Adipocyte (in vitro differentiated cells): ENCODE data around the gene KIAA0753.
"Not testable (repeated sequence)": the region's sequence is repeated elsewhere in the genome, so short reads cannot be mapped to it uniquely, and the experiment has no call there.

Source experiments
- DNase-seq: peaks from one replicate; pipeline ENCODE4 v3.0.0-alpha.2; 2015; ENCODE audit warnings: low read depth
- H3K27me3 ChIP-seq: replicated peaks from 2 replicates; pipeline ENCODE4 v1.7.0; 2013; ENCODE audit warnings: mild to moderate bottlenecking, low read length, moderate library complexity; ENCODE audit not compliant: control insufficient read depth, insufficient read depth
- H3K36me3 ChIP-seq: 2 replicates; pipeline ENCODE4 v1.7.0; 2013; ENCODE audit warnings: low read length, mild to moderate bottlenecking, moderate library complexity; ENCODE audit not compliant: control insufficient read depth, insufficient read depth, severe bottlenecking
- H3K4me1 ChIP-seq: 2 replicates; pipeline ENCODE4 v1.7.0; 2013; ENCODE audit warnings: mild to moderate bottlenecking, low read length, moderate library complexity; ENCODE audit not compliant: control insufficient read depth, insufficient read depth
- H3K4me3 ChIP-seq: 2 replicates; pipeline ENCODE4 v1.7.0; 2013; ENCODE audit warnings: mild to moderate bottlenecking, low read length, moderate library complexity
- H3K9ac ChIP-seq: 2 replicates; pipeline ENCODE4 v1.7.0; 2013; ENCODE audit warnings: mild to moderate bottlenecking, low read length, moderate library complexity
- H3K9me3 ChIP-seq: 2 replicates; pipeline ENCODE4 v1.7.0; 2013; ENCODE audit warnings: mild to moderate bottlenecking, low read length, moderate library complexity; ENCODE audit not compliant: control insufficient read depth

KIAA0753 gene

DNA sequence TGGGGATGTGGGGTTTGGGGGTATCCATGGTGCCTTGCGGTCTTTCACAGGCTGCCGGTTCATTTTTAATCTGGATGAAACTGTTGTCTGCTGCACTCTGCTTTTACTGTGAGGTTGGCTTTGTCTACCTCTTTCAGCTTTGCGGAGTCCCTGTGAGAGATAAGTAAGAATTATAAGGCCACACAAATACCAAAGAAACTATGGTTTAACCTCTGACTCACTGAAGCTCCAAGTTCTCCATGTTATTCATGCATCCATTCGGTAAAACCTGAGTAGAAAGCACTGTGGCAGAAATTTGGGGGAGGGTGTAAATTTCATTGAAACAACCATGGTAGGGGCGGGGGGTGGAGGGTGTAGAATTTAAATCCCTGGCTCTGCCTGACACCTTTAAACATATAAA, 30.5 kb downstream of the KIAA0753 start:
- H3K27me3 ChIP-seq, result no peaks in the 10 kb centered on the region
- no peak overlapping the region for H3K4me3 ChIP-seq
- H3K36me3 ChIP-seq, result peaks cover 65% of the 10 kb centered on the region
- no peaks in the 10 kb centered on the region for H3K4me1 ChIP-seq
- H3K9ac ChIP-seq, result no peak overlapping the region
- no peaks in the 10 kb centered on the region for H3K9me3 ChIP-seq
- no peak for DNase-seq

- Histone ChIP-seq H3K9ac (no peak overlapping the region), H3K4me1 (peaks cover 6% of the 10 kb centered on the region), H3K27me3 (no peaks in the 10 kb centered on the region), H3K9me3 (no peaks in the 10 kb centered on the region), H3K4me3 (no peak overlapping the region), H3K36me3 (peaks cover 66% of the 10 kb centered on the region)
- no peak for DNase-seq
These were observed 32.2 kb downstream of the KIAA0753 start for GRCh38 chr17:6608321-6608720.

DNA sequence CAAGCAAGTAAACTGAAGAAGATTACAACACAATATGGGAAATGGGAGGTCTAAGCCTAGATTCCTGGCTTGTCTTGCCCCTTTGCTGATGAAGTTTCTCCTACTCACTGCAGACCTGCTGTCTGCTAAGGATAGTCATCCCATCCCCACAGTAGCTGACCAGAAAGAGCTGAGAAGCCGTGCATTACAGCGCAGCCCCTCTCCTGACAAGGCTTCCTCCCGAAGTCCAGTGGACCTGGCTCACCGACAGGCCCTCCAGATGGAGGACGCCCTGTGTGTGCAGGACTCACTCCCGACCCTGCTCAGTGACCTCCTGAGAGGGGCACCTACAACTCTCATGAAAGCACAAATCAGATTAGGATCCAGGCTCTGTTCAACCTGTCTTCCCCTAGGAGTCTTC, 35.4 kb downstream of the KIAA0753 start:
- Histone ChIP-seq H3K27me3 (no peaks in the 10 kb centered on the region), H3K9me3 (no peaks in the 10 kb centered on the region), H3K4me1 (peaks cover 10% of the 10 kb centered on the region), H3K36me3 (peaks cover 66% of the 10 kb centered on the region), H3K9ac (no peak overlapping the region), H3K4me3 (no peak overlapping the region)
- no peak for DNase-seq

DNA sequence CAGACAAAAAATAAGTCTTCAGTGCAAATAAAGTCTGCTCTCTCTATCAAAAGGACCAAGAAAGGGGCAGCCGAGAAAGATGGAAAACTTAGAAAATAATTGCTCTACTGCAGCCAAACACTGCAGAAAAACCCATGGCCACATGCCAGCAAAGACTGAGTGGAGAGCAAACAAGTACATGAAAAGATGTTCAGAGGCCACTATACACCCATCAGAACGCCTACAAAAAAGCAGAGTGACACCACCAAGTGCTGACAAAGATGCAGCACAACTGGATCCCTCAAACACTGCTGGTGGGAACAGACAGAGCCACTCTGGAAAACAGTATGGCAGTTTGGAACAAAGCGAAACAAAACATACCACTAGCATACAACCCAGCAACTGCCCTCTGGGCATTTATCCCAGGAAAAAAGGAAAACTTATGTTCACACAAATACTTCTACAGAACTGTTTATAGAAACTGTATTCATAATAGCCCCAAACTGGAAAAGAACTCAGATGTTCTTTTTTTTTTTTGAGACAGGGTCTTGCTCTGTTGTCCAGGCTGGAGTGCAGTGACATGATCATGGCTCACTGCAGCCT, 36.7 kb downstream of the KIAA0753 start:
- peaks cover 66% of the 10 kb centered on the region for H3K36me3 ChIP-seq
- no peaks in the 10 kb centered on the region for H3K27me3 ChIP-seq
- H3K9me3 ChIP-seq, result no peaks in the 10 kb centered on the region
- H3K9ac ChIP-seq, result no peak overlapping the region
- H3K4me1 ChIP-seq, result peaks cover 12% of the 10 kb centered on the region
- no peak for DNase-seq
- no peak overlapping the region for H3K4me3 ChIP-seq

- H3K4me3 ChIP-seq, result no peak overlapping the region
- H3K4me1 ChIP-seq, result peaks cover 23% of the 10 kb centered on the region
- DNase-seq, result no peak
- H3K9me3 ChIP-seq, result no peaks in the 10 kb centered on the region
- peaks cover 65% of the 10 kb centered on the region for H3K36me3 ChIP-seq
- no peaks in the 10 kb centered on the region for H3K27me3 ChIP-seq
- no peak overlapping the region for H3K9ac ChIP-seq
These were observed 38.4 kb downstream of the KIAA0753 start for GRCh38 chr17:6602141-6602540.

DNA sequence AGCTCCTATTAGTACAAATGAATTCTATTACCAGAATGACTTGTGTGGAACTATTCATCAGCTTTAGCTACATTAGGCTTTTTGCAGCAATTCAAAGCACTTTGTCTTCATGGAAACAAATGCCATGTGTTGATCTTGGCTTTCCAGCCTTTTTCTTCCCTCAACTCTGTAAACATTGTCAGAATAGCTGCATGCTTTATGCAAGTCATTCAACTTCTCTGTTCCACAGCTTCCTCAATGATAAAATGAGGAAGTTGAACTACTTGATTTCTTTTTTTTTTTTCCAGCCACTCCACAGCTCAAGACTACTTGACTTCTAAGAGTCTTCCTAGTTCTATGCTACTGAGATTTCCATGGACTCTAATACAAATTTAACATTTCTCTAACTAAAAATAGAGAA, 41.1 kb downstream of the KIAA0753 start:
- H3K4me1 ChIP-seq, result peaks cover 23% of the 10 kb centered on the region
- H3K4me3 ChIP-seq, result no peak overlapping the region
- no peak overlapping the region for H3K9ac ChIP-seq
- no peaks in the 10 kb centered on the region for H3K9me3 ChIP-seq
- peaks cover 65% of the 10 kb centered on the region for H3K36me3 ChIP-seq
- H3K27me3 ChIP-seq, result no peaks in the 10 kb centered on the region
- DNase-seq, result peak; percentile 64

DNA sequence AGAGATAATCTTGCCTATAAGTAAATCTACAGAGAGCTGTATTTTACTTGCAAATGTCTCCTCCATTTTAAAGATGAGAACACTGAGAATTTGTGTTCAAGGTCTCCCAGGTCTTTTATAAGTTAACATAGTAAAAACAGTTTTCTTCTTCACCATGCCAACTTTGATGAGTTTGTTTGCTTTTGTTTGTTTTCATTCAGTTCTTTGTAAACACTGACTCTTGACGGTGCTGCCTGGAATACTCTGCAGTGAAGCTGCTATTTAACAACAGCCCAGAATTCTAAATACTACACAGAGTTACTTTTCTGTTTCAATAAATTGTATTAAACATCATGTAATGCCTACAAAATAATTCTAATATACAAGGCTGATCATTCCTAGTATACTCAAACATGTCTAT, 42.8 kb downstream of the KIAA0753 start:
- H3K36me3 ChIP-seq, result peaks cover 78% of the 10 kb centered on the region
- H3K4me1 ChIP-seq, result peaks cover 13% of the 10 kb centered on the region
- no peaks in the 10 kb centered on the region for H3K27me3 ChIP-seq
- H3K9ac ChIP-seq, result no peak overlapping the region
- no peaks in the 10 kb centered on the region for H3K9me3 ChIP-seq
- H3K4me3 ChIP-seq, result no peak overlapping the region
- DNase-seq, result no peak

DNA sequence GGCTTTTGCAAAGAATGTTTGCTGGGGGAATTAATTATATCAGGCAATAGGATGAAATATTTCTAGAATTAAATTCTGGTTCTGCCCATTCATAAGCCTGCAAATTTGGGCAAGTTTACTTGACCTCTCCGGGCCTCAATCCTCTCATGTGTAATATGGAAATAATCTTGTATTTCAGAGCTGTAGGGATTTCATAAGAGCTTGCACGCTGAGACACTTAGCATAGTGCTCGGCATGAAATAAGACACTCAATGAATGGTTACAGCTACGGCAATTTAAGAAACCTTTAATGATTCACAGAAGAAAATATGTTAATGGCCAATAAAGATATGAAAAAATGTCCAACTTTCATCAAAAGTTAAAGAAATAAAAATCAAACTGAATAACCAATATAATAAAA, 43.6 kb downstream of the KIAA0753 start:
- peaks cover 13% of the 10 kb centered on the region for H3K4me1 ChIP-seq
- no peak overlapping the region for H3K9ac ChIP-seq
- no peak for DNase-seq
- H3K4me3 ChIP-seq, result no peak overlapping the region
- H3K27me3 ChIP-seq, result no peaks in the 10 kb centered on the region
- H3K9me3 ChIP-seq, result no peaks in the 10 kb centered on the region
- H3K36me3 ChIP-seq, result peaks cover 72% of the 10 kb centered on the region

DNA sequence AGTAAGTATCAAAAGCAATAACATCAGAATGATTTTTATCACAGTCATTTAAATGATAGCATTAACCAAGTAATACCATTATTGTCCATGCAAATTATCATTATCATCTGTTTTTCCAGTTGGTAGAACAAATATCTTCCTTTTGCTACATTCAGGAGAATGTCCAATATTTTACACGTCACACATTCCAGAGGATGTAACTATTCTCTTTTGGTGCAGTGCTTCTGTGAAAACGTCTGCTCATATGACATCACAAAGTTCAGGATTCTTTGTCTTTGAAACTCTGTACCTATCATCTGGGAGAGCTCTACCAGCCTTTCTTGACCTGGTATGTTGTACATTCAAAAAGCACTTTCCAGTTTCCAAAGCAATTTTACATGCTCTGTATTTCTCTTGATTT, 44.0 kb downstream of the KIAA0753 start:
- H3K36me3 ChIP-seq, result peaks cover 75% of the 10 kb centered on the region
- no peak for DNase-seq
- no peak overlapping the region for H3K9ac ChIP-seq
- H3K4me1 ChIP-seq, result peaks cover 17% of the 10 kb centered on the region
- H3K27me3 ChIP-seq, result no peaks in the 10 kb centered on the region
- H3K9me3 ChIP-seq, result no peaks in the 10 kb centered on the region
- no peak overlapping the region for H3K4me3 ChIP-seq

DNA sequence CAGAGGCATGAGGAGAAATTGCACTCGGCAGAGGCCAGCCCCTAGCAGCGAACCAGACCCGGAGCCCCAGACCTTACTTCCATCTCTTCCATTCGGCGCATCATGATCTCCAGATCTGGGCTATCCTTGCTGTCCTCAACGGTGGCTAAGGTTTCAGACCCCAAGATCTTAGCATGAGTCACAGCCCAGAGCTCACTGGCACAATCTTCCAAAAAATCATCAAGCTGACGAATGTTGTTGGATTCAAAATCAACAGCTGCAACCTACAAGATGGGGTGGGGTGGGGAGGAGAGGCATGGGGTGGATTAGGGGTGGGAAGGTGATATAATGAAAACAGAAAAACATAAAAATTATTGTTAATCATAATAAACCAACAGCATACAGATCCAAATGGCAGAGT, 44.4 kb downstream of the KIAA0753 start:
- H3K36me3 ChIP-seq, result peaks cover 75% of the 10 kb centered on the region
- no peaks in the 10 kb centered on the region for H3K27me3 ChIP-seq
- H3K4me3 ChIP-seq, result no peak overlapping the region
- H3K4me1 ChIP-seq, result peaks cover 21% of the 10 kb centered on the region
- no peak overlapping the region for H3K9ac ChIP-seq
- DNase-seq, result no peak
- no peaks in the 10 kb centered on the region for H3K9me3 ChIP-seq

DNA sequence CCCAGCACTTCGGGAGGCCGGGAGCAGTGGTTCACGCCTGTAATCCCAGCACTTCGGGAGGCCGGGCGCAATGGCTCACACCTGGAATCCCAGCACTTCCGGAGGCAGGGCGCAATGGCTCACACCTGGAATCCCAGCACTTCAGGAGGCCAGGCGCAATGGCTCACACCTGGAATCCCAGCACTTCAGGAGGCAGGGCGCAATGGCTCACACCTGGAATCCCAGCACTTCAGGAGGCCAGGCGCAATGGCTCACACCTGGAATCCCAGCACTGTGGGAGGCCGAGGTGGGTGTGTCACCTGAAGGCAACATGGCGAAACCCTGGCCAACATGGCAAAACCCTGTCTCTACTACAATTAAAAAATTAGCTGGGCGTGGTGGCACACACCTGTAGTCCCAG, 47.1 kb downstream of the KIAA0753 start:
- not testable (repeated sequence) for H3K9ac ChIP-seq, H3K4me3 ChIP-seq, DNase-seq, H3K9me3 ChIP-seq, H3K27me3 ChIP-seq
- Histone ChIP-seq H3K36me3 (peaks cover 71% of the 10 kb centered on the region), H3K4me1 (peaks cover 15% of the 10 kb centered on the region)

DNA sequence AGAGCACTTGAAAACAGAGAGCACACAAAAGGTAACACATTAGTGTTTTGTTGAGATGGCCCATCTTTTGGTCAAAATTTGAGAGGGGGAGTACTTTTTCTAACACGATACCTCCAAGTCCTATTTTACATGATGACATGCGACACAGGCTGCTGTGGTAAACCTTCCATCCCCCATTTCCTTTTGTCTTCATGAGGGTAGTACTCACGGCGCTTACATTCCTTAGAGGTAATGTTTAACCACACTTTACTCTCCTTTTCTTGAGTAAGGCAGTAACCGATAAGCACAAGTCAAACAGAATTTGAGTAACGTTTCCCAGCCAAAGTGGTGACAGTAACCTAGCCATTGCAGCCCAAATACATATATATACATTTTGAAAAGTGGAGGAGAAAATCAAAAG, 48.3 kb downstream of the KIAA0753 start:
- Histone ChIP-seq H3K9ac (no peak overlapping the region), H3K36me3 (peaks cover 71% of the 10 kb centered on the region), H3K4me3 (no peak overlapping the region), H3K9me3 (no peaks in the 10 kb centered on the region), H3K27me3 (no peaks in the 10 kb centered on the region), H3K4me1 (peaks cover 9% of the 10 kb centered on the region)
- no peak for DNase-seq
